A549 (cell line): ENCODE results near the gene TJP3. TPM values are rescaled to one million over a fixed set of nuclear protein-coding genes. Genes with fewer than 3 reads are reported as not detected.

Experiments
- ATAC-seq, 2 experiments: fragments of 200-7000 bp in 1 of 2; fragments of >200 bp in 1 of 2; cut with Nextera tagmentation in 1 of 2; cut with Tn5 transposase in 1 of 2; 3 replicates each; pipeline versions ENCODE4 v1.8.0 to v1.9.1; 2018 to 2020; ENCODE audit warnings: mild to moderate bottlenecking in 1 of 2, moderate library complexity in 1 of 2
- CTCF ChIA-PET: fragments of 300-600 bp; sonication (Branson Sonifier 250); formaldehyde crosslinking; extraction: SDS; loops from one replicate; lab custom pipeline; 2021; ENCODE audit warnings: antibody characterized with exemption, inconsistent platforms; lab: Yijun Ruan, JAX
- POLR2A ChIA-PET: fragments of 350-600 bp; formaldehyde crosslinking; extraction: SDS; loops from one replicate; lab custom pipeline; 2021; ENCODE audit warnings: antibody characterized with exemption, inconsistent platforms; lab: Yijun Ruan, JAX
- DNase-seq, 2 experiments: peaks; one replicate each; pipeline versions ENCODE4 v3.0.0 to v3.0.0-alpha.2; 2011 to 2016; ENCODE audit warnings: low read depth in 1 of 2, low spot score in 1 of 2
- FAIRE-seq: peaks from 2 replicates; lab custom pipeline; 2011; peaks lifted over from hg19 to GRCh38; lab: Jason Lieb, UNC
- H3K27ac ChIP-seq, 2 experiments: fragments of >200 bp; sonication (Bioruptor Twin); formaldehyde crosslinking; 3 replicates each; pipeline ENCODE4 v1.5.1; 2016 to 2017
- H3K4me1 ChIP-seq: fragments of >200 bp; sonication (Bioruptor Twin); formaldehyde crosslinking; 3 replicates; pipeline ENCODE4 v1.6.1; 2016
- H3K4me2 ChIP-seq: fragments of >200 bp; sonication (Bioruptor Twin); formaldehyde crosslinking; 3 replicates; pipeline ENCODE4 v1.6.1; 2016
- H3K4me3 ChIP-seq: fragments of >200 bp; sonication (Bioruptor Twin); formaldehyde crosslinking; 3 replicates; pipeline ENCODE4 v1.5.1; 2016
- H3K9me3 ChIP-seq: fragments of >200 bp; sonication (Bioruptor Twin); formaldehyde crosslinking; 3 replicates; pipeline ENCODE4 v1.6.1; 2016
- CBX8 ChIP-seq: fragments of 200-600 bp; sonication (generic); IDR thresholded peaks from 2 replicates; pipeline ENCODE4 v1.6.1; 2016
- CHD2 ChIP-seq: fragments of 150-350 bp; IDR thresholded peaks from 2 replicates; pipeline ENCODE4 v1.6.1; 2014; ENCODE audit warnings: low read length; ENCODE audit not compliant: partially characterized antibody
- EP300 ChIP-seq, 2 experiments: fragments of >200 bp; sonication (Bioruptor Twin); formaldehyde crosslinking; IDR thresholded peaks; 2 replicates in 1 of 2; 3 replicates in 1 of 2; pipeline ENCODE4 v1.6.1; 2016 to 2017
- FOXS1 ChIP-seq: fragments of 250-450 bp; sonication (Bioruptor Pico); IDR thresholded peaks from 2 replicates; pipeline ENCODE4 v1.5.0; 2020; ENCODE audit warnings: mild to moderate bottlenecking, moderate library complexity
- HES2 ChIP-seq: fragments of >200 bp; sonication (Bioruptor Twin); formaldehyde crosslinking; IDR thresholded peaks from 2 replicates; pipeline ENCODE4 v1.6.1; 2016
- HEYL ChIP-seq: fragments of 250-450 bp; sonication (Bioruptor Pico); IDR thresholded peaks from 2 replicates; pipeline ENCODE4 v1.8.0; 2021; ENCODE audit warnings: mild to moderate bottlenecking, moderate library complexity
- HOXA7 ChIP-seq: fragments of 250-450 bp; sonication (Bioruptor Pico); IDR thresholded peaks from 2 replicates; pipeline ENCODE4 v1.5.0; 2020; ENCODE audit warnings: mild to moderate bottlenecking, moderate library complexity
- KDM1A ChIP-seq: fragments of 200-600 bp; sonication (generic); IDR thresholded peaks from 2 replicates; pipeline ENCODE4 v1.6.1; 2016; ENCODE audit warnings: low read depth, mild to moderate bottlenecking
- MAX ChIP-seq: IDR thresholded peaks from 2 replicates; pipeline ENCODE4 v1.6.1; 2012
- MYC ChIP-seq: IDR thresholded peaks from 2 replicates; pipeline ENCODE4 v1.6.1; 2012; ENCODE audit warnings: mild to moderate bottlenecking, inconsistent platforms, low read length, improper control_type of control experiment, borderline replicate concordance
- NFE2L2 ChIP-seq: fragments of 150-350 bp; conservative IDR thresholded peaks from 2 replicates; pipeline ENCODE4 v1.6.1; 2014; ENCODE audit warnings: low read length
- NPAS2 ChIP-seq: fragments of 250-450 bp; sonication (Bioruptor Pico); IDR thresholded peaks from 2 replicates; pipeline ENCODE4 v1.8.0; 2022; ENCODE audit warnings: mild to moderate bottlenecking, moderate library complexity, borderline replicate concordance
- PHF8 ChIP-seq: fragments of 200-600 bp; sonication (generic); IDR thresholded peaks from 2 replicates; pipeline ENCODE4 v1.6.1; 2016; ENCODE audit warnings: low read depth, mild to moderate bottlenecking, antibody characterized with exemption, moderate library complexity, borderline replicate concordance
- POLR2AphosphoS2 ChIP-seq: conservative IDR thresholded peaks from 2 replicates; pipeline ENCODE4 v1.6.1; 2012; ENCODE audit warnings: low read length, improper control_type of control experiment, inconsistent platforms
- RAD21 ChIP-seq, 2 experiments: fragments of >200 bp in 1 of 2; sonication (Bioruptor Twin) in 1 of 2; formaldehyde crosslinking in 1 of 2; IDR thresholded peaks in 1 of 2; conservative IDR thresholded peaks in 1 of 2; 2 replicates in 1 of 2; 3 replicates in 1 of 2; pipeline ENCODE4 v1.6.1; 2012 to 2018; ENCODE audit warnings: inconsistent platforms in 1 of 2
- REST ChIP-seq: fragments of 200-600 bp; sonication (generic); IDR thresholded peaks from 2 replicates; pipeline ENCODE4 v1.6.1; 2016; ENCODE audit warnings: antibody characterized with exemption, mild to moderate bottlenecking, moderate library complexity
- SREBF2 ChIP-seq: fragments of 450-650 bp; IDR thresholded peaks from 2 replicates; pipeline ENCODE4 v1.6.1; 2014; ENCODE audit warnings: mild to moderate bottlenecking, moderate library complexity
- TFCP2L1 ChIP-seq: fragments of 250-450 bp; sonication (Bioruptor Pico); IDR thresholded peaks from 2 replicates; pipeline ENCODE4 v1.5.0; 2021; ENCODE audit warnings: mild to moderate bottlenecking
- TP53 ChIP-seq: fragments of 250-450 bp; sonication (Bioruptor Pico); IDR thresholded peaks from 2 replicates; pipeline ENCODE4 v1.5.0; 2021; ENCODE audit warnings: mild to moderate bottlenecking, moderate library complexity
- USF2 ChIP-seq: fragments of 450-650 bp; IDR thresholded peaks from 2 replicates; pipeline ENCODE4 v1.6.1; 2014; ENCODE audit warnings: antibody characterized with exemption
- ZFP36 ChIP-seq: fragments of 450-650 bp; IDR thresholded peaks from 2 replicates; pipeline ENCODE4 v1.6.1; 2014; ENCODE audit warnings: borderline replicate concordance; ENCODE audit not compliant: partially characterized antibody
- ZSCAN20 ChIP-seq: fragments of 250-450 bp; sonication (Bioruptor Pico); IDR thresholded peaks from 2 replicates; pipeline ENCODE4 v1.8.0; 2022; ENCODE audit warnings: mild to moderate bottlenecking, moderate library complexity
- WGBS: methylation state at CpG from one replicate; pipeline ENCODE4 v1.1.6; 2017; ENCODE audit errors: missing lambda C conversion rate; 5-methylcytosine and 5-hydroxymethylcytosine counted together
- polyA plus RNA-seq, 4 experiments: library from polyadenylated mRNA; depleted of rRNA in 3 of 4; stranded (reverse); fragments of >200 nt; fragmentation: RNase III in 1 of 4; extraction: RNeasy Plus Mini Kit Qiagen cat#74134 plus additional on column Dnase treatment in 1 of 4; gene quantifications; 2 replicates in 3 of 4; 3 replicates in 1 of 4; pipeline ENCODE4 v1.2.3, GENCODE V29; 2011 to 2017

The TJP3 gene
- polyA plus RNA-seq, 2 of the 4 experiments (the other 2 are of a cell fraction), result 1.5 to 2.3 TPM

GRCh38 chr19:3770136-3770999, 62.2 kb downstream of the TJP3 start:
- CTCF ChIA-PET, result interaction anchor here (0.9 kb wide), 1 partner anchor 8 kb away, joined by 3 read pairs; the partner anchor contains the start of gene MRPL54
- DNase-seq (no peak), FAIRE-seq (no peak), ATAC-seq (no peak)
- no peak overlapping the region for H3K27ac ChIP-seq
- WGBS, result 89% methylated on average over 21 of the region's 53 CpGs
- no peak for TF ChIP-seq CHD2
- no peak for TF ChIP-seq NFE2L2
- TF ChIP-seq HOXA7 (CRISPR knock-in tag), result no peak
- TF ChIP-seq SREBF2, result no peak
- no peak for TF ChIP-seq HEYL (CRISPR knock-in tag)
- TF ChIP-seq, all 56 proteins: peak for 0
- Histone ChIP-seq H3K4me3 (no peak overlapping the region), H3K4me2 (no peak overlapping the region), H3K4me1 (no peaks in the 10 kb centered on the region), H3K9me3 (no peaks in the 10 kb centered on the region)
- POLR2A ChIA-PET, result interaction anchor here (1.1 kb wide), 1 partner anchor 7 kb away, joined by 4 read pairs; no protein-coding TSS in a partner anchor

GRCh38 chr19:3771000-3771905, 63.1 kb downstream of the TJP3 start:
- no peak overlapping the region for H3K27ac ChIP-seq
- ChIA-PET POLR2A (interaction anchor here (1.1 kb wide), 1 partner anchor 8 kb away, joined by 4 read pairs; no protein-coding TSS in a partner anchor), CTCF (interaction anchor here (0.9 kb wide), 1 partner anchor 9 kb away, joined by 3 read pairs; the partner anchor contains the start of gene MRPL54)
- FAIRE-seq (no peak), DNase-seq (no peak), ATAC-seq (no peak)
- H3K4me1 ChIP-seq, result no peaks in the 10 kb centered on the region
- H3K4me3 ChIP-seq, result no peak overlapping the region
- TF ChIP-seq ZFP36 (peak; percentile 89), TFCP2L1 (CRISPR knock-in tag) (no peak), RAD21 (conservative IDR thresholded peaks at IDR 0.05 in 1 of 2, IDR thresholded peaks at IDR 0.05 in 1 of 2) (no peak)
- H3K4me2 ChIP-seq, result no peak overlapping the region
- no peaks in the 10 kb centered on the region for H3K9me3 ChIP-seq
- WGBS, result 70% methylated on average over 14 of the region's 35 CpGs

GRCh38 chr19:3771906-3772455, 63.8 kb downstream of the TJP3 start, which contains the start of gene RAX2:
Gene RAX2, minus strand, starts transcription at chr19:3772228. Its CDS starts 486 bp downstream, at chr19:3771742.
- Histone ChIP-seq H3K27ac (no peak within 1 kb of the TSS), H3K9me3 (no peaks in the 10 kb centered on the region), H3K4me3 (no peak within 1 kb of the TSS), H3K4me2 (no peak within 1 kb of the TSS), H3K4me1 (no peaks in the 10 kb centered on the region)
- DNase-seq (no peak), ATAC-seq (no peak), FAIRE-seq (no peak)
- ChIA-PET POLR2A (interaction anchor here (1.1 kb wide), 1 partner anchor 9 kb away, joined by 4 read pairs; no protein-coding TSS in a partner anchor), CTCF (no interaction called here)
- 47% methylated on average over 10 of the region's 23 CpGs for WGBS
- TF ChIP-seq EP300 (IDR thresholded peaks at IDR 0.05) (no peak), CBX8 (no peak), NPAS2 (CRISPR knock-in tag) (no peak), POLR2AphosphoS2 (no peak), MAX (no peak), HES2 (no peak), ZSCAN20 (CRISPR knock-in tag) (no peak), FOXS1 (CRISPR knock-in tag) (no peak), TP53 (CRISPR knock-in tag) (no peak), RAD21 (conservative IDR thresholded peaks at IDR 0.05 in 1 of 2, IDR thresholded peaks at IDR 0.05 in 1 of 2) (no peak), REST (no peak), PHF8 (no peak), TFCP2L1 (CRISPR knock-in tag) (no peak), KDM1A (no peak), USF2 (no peak), MYC (no peak)
